WTC11 (cell line): ENCODE data around the gene INCENP. TPM values are rescaled to one million over a fixed set of nuclear protein-coding genes. Genes with fewer than 3 reads are reported as not detected.
A peak's percentile ranks its signal among the peaks of the same experiment; 100 is the strongest.
"Not testable (repeated sequence)": the region's sequence is repeated elsewhere in the genome, so short reads cannot be mapped to it uniquely, and the experiment has no call there.

Experiments used
- ATAC-seq: fragments of 200-7000 bp; cut with Tn5 transposase; 2 replicates; pipeline ENCODE4 v1.10.0; 2021; ENCODE audit warnings: mild to moderate bottlenecking, moderate library complexity
- CTCF ChIA-PET: fragments of 300-600 bp; sonication (Branson Sonifier 250); formaldehyde crosslinking; loops from one replicate; lab custom pipeline; 2021; ENCODE audit warnings: antibody characterized with exemption; lab: Charles Lee
- POLR2A ChIA-PET: fragments of 350-600 bp; sonication (Branson Sonifier 250); formaldehyde crosslinking; loops from one replicate; lab custom pipeline; 2021; ENCODE audit warnings: antibody characterized with exemption; lab: Charles Lee
- DNase-seq: peaks from one replicate; pipeline ENCODE4 v3.0.0; 2021; ENCODE audit warnings: low spot score
- H3K27ac Mint-ChIP-seq: 2 replicates; pipeline ENCODE4 v1.8.0; 2021; ENCODE audit warnings: mixed read lengths
- H3K27me3 Mint-ChIP-seq: 2 replicates; pipeline ENCODE4 v1.8.0; 2021; ENCODE audit warnings: low read depth, mild to moderate bottlenecking, moderate library complexity, mixed read lengths
- H3K36me3 Mint-ChIP-seq: 2 replicates; pipeline ENCODE4 v1.8.0; 2021; ENCODE audit warnings: mixed read lengths
- H3K4me1 Mint-ChIP-seq: 2 replicates; pipeline ENCODE4 v1.8.0; 2022; ENCODE audit warnings: mixed read lengths
- H3K4me3 Mint-ChIP-seq: 2 replicates; pipeline ENCODE4 v1.8.0; 2021; ENCODE audit warnings: mild to moderate bottlenecking, moderate library complexity, mixed read lengths
- H3K9me3 Mint-ChIP-seq: 2 replicates; pipeline ENCODE4 v1.8.0; 2021; ENCODE audit warnings: mixed read lengths
- ELF4 ChIP-seq: sonication (generic); formaldehyde crosslinking; IDR thresholded peaks from 2 replicates; pipeline ENCODE4 v1.8.1; 2022; ENCODE audit warnings: low read depth, mild to moderate bottlenecking, moderate library complexity, missing genetic modification reagents
- GTF2I ChIP-seq: fragments of 250-450 bp; sonication (Bioruptor Pico); conservative IDR thresholded peaks from 2 replicates; pipeline ENCODE4 v1.4.0; 2021; ENCODE audit warnings: mild to moderate bottlenecking
- IRF2 ChIP-seq: sonication (generic); formaldehyde crosslinking; IDR thresholded peaks from 2 replicates; pipeline ENCODE4 v1.8.0; 2022; ENCODE audit warnings: low read depth, missing genetic modification reagents, borderline replicate concordance
- JAZF1 ChIP-seq: fragments of 250-450 bp; sonication (Bioruptor Pico); IDR thresholded peaks from 2 replicates; pipeline ENCODE4 v1.9.0; 2021; ENCODE audit warnings: moderate library complexity, mild to moderate bottlenecking, inconsistent platforms
- MYBL2 ChIP-seq: sonication (generic); formaldehyde crosslinking; IDR thresholded peaks from 2 replicates; pipeline ENCODE4 v1.8.1; 2023; ENCODE audit warnings: mild to moderate bottlenecking, moderate library complexity, missing genetic modification reagents
- SMAD4 ChIP-seq: sonication (generic); formaldehyde crosslinking; IDR thresholded peaks from 2 replicates; pipeline ENCODE4 v1.8.0; 2022; ENCODE audit warnings: mild to moderate bottlenecking, missing genetic modification reagents
- TP53 ChIP-seq: sonication (generic); formaldehyde crosslinking; IDR thresholded peaks from 2 replicates; pipeline ENCODE4 v1.8.1; 2023; ENCODE audit warnings: mild to moderate bottlenecking, missing genetic modification reagents
- ZNF263 ChIP-seq: sonication (generic); formaldehyde crosslinking; IDR thresholded peaks from 2 replicates; pipeline ENCODE4 v1.8.1; 2022; ENCODE audit warnings: low read depth, mild to moderate bottlenecking, moderate library complexity, missing genetic modification reagents
- total RNA-seq: library from RNA; stranded (reverse); gene quantifications from 3 replicates; pipeline ENCODE4 v1.2.3, GENCODE V29; 2021
- TF ChIP-seq, protein P1 (sequence below): sonication (generic); formaldehyde crosslinking; IDR thresholded peaks from 2 replicates; pipeline ENCODE4 v1.8.1; 2023; ENCODE audit warnings: mild to moderate bottlenecking, missing genetic modification reagents
- TF ChIP-seq, protein P2 (sequence below): sonication (generic); formaldehyde crosslinking; IDR thresholded peaks from 2 replicates; pipeline ENCODE4 v1.8.0; 2023; ENCODE audit warnings: missing genetic modification reagents, mild to moderate bottlenecking, borderline replicate concordance
- TF ChIP-seq, protein P3 (sequence below): sonication (generic); formaldehyde crosslinking; IDR thresholded peaks from 2 replicates; pipeline ENCODE4 v1.8.0; 2022; ENCODE audit warnings: mild to moderate bottlenecking, missing genetic modification reagents
- TF ChIP-seq, protein P4 (sequence below): sonication (generic); formaldehyde crosslinking; IDR thresholded peaks from 2 replicates; pipeline ENCODE4 v1.8.1; 2022; ENCODE audit warnings: mild to moderate bottlenecking, missing genetic modification reagents, moderate library complexity, borderline replicate concordance
- TF ChIP-seq, protein P5 (sequence below): sonication (generic); formaldehyde crosslinking; IDR thresholded peaks from 2 replicates; pipeline ENCODE4 v1.8.1; 2022; ENCODE audit warnings: low read depth, missing genetic modification reagents, borderline replicate concordance
- TF ChIP-seq, protein P6 (sequence below): sonication (generic); formaldehyde crosslinking; IDR thresholded peaks from 2 replicates; pipeline ENCODE4 v1.8.1; 2022; ENCODE audit warnings: mild to moderate bottlenecking, moderate library complexity, missing genetic modification reagents
- TF ChIP-seq, protein P7 (sequence below): sonication (generic); formaldehyde crosslinking; IDR thresholded peaks from 2 replicates; pipeline ENCODE4 v1.8.0; 2022; ENCODE audit warnings: mild to moderate bottlenecking, missing genetic modification reagents

Gene INCENP
- total RNA-seq, 1 experiment from 2014 or later: 158 TPM

DNA sequence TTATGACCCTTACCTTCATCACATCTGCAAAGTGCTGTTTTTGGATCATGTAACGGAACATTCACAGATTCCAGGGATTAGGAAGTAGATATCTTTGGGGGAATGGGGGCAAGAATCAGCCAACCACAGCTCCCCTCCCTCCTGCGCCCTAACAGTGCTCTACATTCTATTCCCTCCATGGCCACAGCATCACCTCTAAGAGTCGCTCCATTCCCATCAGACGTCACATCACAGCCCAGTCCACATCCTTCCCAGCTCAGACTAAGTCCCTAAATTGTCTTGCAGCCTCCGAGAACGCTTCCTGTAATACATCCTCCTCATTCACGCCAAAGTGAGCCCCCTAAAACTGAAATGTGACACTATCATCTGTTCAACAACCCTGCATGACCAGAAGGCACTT, 72.1 kb downstream of the INCENP start:
- no peak overlapping the region for H3K27ac Mint-ChIP-seq
- ATAC-seq: peak; percentile 81
- TF ChIP-seq, protein P1, sequence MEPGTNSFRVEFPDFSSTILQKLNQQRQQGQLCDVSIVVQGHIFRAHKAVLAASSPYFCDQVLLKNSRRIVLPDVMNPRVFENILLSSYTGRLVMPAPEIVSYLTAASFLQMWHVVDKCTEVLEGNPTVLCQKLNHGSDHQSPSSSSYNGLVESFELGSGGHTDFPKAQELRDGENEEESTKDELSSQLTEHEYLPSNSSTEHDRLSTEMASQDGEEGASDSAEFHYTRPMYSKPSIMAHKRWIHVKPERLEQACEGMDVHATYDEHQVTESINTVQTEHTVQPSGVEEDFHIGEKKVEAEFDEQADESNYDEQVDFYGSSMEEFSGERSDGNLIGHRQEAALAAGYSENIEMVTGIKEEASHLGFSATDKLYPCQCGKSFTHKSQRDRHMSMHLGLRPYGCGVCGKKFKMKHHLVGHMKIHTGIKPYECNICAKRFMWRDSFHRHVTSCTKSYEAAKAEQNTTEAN (CRISPR knock-in tag): no peak
- TF ChIP-seq JAZF1 (CRISPR knock-in tag) (no peak), MYBL2 (CRISPR knock-in tag) (no peak), SMAD4 (CRISPR knock-in tag) (no peak), IRF2 (CRISPR knock-in tag) (no peak), ZNF263 (no peak), TP53 (CRISPR knock-in tag) (no peak), GTF2I (no peak), ELF4 (no peak)
- TF ChIP-seq, protein P2, sequence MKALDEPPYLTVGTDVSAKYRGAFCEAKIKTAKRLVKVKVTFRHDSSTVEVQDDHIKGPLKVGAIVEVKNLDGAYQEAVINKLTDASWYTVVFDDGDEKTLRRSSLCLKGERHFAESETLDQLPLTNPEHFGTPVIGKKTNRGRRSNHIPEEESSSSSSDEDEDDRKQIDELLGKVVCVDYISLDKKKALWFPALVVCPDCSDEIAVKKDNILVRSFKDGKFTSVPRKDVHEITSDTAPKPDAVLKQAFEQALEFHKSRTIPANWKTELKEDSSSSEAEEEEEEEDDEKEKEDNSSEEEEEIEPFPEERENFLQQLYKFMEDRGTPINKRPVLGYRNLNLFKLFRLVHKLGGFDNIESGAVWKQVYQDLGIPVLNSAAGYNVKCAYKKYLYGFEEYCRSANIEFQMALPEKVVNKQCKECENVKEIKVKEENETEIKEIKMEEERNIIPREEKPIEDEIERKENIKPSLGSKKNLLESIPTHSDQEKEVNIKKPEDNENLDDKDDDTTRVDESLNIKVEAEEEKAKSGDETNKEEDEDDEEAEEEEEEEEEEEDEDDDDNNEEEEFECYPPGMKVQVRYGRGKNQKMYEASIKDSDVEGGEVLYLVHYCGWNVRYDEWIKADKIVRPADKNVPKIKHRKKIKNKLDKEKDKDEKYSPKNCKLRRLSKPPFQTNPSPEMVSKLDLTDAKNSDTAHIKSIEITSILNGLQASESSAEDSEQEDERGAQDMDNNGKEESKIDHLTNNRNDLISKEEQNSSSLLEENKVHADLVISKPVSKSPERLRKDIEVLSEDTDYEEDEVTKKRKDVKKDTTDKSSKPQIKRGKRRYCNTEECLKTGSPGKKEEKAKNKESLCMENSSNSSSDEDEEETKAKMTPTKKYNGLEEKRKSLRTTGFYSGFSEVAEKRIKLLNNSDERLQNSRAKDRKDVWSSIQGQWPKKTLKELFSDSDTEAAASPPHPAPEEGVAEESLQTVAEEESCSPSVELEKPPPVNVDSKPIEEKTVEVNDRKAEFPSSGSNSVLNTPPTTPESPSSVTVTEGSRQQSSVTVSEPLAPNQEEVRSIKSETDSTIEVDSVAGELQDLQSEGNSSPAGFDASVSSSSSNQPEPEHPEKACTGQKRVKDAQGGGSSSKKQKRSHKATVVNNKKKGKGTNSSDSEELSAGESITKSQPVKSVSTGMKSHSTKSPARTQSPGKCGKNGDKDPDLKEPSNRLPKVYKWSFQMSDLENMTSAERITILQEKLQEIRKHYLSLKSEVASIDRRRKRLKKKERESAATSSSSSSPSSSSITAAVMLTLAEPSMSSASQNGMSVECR (CRISPR knock-in tag): no peak
- TF ChIP-seq, protein P3, sequence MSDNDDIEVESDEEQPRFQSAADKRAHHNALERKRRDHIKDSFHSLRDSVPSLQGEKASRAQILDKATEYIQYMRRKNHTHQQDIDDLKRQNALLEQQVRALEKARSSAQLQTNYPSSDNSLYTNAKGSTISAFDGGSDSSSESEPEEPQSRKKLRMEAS (CRISPR knock-in tag): no peak
- TF ChIP-seq, protein P4, sequence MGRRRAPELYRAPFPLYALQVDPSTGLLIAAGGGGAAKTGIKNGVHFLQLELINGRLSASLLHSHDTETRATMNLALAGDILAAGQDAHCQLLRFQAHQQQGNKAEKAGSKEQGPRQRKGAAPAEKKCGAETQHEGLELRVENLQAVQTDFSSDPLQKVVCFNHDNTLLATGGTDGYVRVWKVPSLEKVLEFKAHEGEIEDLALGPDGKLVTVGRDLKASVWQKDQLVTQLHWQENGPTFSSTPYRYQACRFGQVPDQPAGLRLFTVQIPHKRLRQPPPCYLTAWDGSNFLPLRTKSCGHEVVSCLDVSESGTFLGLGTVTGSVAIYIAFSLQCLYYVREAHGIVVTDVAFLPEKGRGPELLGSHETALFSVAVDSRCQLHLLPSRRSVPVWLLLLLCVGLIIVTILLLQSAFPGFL (CRISPR knock-in tag): no peak
- TF ChIP-seq, protein P5, sequence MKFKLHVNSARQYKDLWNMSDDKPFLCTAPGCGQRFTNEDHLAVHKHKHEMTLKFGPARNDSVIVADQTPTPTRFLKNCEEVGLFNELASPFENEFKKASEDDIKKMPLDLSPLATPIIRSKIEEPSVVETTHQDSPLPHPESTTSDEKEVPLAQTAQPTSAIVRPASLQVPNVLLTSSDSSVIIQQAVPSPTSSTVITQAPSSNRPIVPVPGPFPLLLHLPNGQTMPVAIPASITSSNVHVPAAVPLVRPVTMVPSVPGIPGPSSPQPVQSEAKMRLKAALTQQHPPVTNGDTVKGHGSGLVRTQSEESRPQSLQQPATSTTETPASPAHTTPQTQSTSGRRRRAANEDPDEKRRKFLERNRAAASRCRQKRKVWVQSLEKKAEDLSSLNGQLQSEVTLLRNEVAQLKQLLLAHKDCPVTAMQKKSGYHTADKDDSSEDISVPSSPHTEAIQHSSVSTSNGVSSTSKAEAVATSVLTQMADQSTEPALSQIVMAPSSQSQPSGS (CRISPR knock-in tag): no peak
- TF ChIP-seq, protein P6, sequence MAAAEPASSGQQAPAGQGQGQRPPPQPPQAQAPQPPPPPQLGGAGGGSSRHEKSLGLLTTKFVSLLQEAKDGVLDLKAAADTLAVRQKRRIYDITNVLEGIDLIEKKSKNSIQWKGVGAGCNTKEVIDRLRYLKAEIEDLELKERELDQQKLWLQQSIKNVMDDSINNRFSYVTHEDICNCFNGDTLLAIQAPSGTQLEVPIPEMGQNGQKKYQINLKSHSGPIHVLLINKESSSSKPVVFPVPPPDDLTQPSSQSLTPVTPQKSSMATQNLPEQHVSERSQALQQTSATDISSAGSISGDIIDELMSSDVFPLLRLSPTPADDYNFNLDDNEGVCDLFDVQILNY: no peak
- TF ChIP-seq, protein P7, sequence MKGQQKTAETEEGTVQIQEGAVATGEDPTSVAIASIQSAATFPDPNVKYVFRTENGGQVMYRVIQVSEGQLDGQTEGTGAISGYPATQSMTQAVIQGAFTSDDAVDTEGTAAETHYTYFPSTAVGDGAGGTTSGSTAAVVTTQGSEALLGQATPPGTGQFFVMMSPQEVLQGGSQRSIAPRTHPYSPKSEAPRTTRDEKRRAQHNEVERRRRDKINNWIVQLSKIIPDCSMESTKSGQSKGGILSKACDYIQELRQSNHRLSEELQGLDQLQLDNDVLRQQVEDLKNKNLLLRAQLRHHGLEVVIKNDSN: no peak
- H3K9me3 Mint-ChIP-seq: no peaks in the 10 kb centered on the region
- CTCF ChIA-PET: interaction anchor here (0.5 to 1.7 kb wide), 12 partner anchors 8 to 229 kb away, joined by 3 to 9 read pairs (median 4); partner anchors contain the start of gene SCGB1D2
- peaks cover 15% of the 10 kb centered on the region for H3K4me1 Mint-ChIP-seq
- POLR2A ChIA-PET: no interaction called here
- no peak overlapping the region for H3K4me3 Mint-ChIP-seq
- DNase-seq: no peak
- H3K36me3 Mint-ChIP-seq: no peaks in the 10 kb centered on the region
- no peaks in the 10 kb centered on the region for H3K27me3 Mint-ChIP-seq

DNA sequence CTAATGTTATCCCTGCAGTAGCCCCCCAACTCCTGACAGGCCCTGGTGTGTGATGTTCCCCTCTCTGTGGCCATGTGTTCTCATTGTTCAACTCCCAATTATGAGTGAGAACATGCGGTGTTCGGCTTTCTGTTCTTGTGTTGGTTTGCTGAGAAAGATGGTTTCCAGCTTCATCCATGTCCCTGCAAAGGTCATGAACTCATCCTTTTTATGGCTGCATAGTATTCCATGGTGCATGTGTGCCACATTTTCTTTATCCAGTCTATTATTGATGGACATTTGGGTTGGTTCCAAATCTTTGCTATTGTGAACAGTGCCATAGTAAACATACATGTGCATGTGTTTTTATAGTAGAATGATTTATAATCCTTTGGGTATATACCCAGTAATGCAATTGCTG, 73.6 kb downstream of the INCENP start:
- H3K4me1 Mint-ChIP-seq: peaks cover 15% of the 10 kb centered on the region
- H3K27ac Mint-ChIP-seq, CTCF ChIA-PET, H3K36me3 Mint-ChIP-seq, H3K4me3 Mint-ChIP-seq, POLR2A ChIA-PET, DNase-seq, H3K27me3 Mint-ChIP-seq, ATAC-seq, H3K9me3 Mint-ChIP-seq: not testable (repeated sequence)
